ENCODE measurements around the gene C7orf25. TPM values are rescaled to one million over a fixed set of nuclear protein-coding genes. Genes with fewer than 3 reads are reported as not detected.
"Not testable (repeated sequence)": the region's sequence is repeated elsewhere in the genome, so short reads cannot be mapped to it uniquely, and the experiment has no call there.

Gene C7orf25
- total RNA-seq, 1 donor from 2014 or later, result 0.75 TPM

- no peak for DNase-seq (ENCODE audit: low spot score in 2 of 2)
- intact Hi-C loops (cut with DNase I), result no loop called here
- peaks cover 0 to 2% of the 10 kb centered on the region in 2 donors for H3K36me3 ChIP-seq
- peak overlapping the region in 1 of 2 donors; percentile 69 for H3K4me3 ChIP-seq
- H3K27me3 ChIP-seq, result no peaks in the 10 kb centered on the region
- peaks cover 0 to 12% of the 10 kb centered on the region in 2 donors for H3K4me1 ChIP-seq
- H3K27ac ChIP-seq, result peak overlapping the region in 1 of 2 donors; percentile 89
- H3K9me3 ChIP-seq, result no peaks in the 10 kb centered on the region
- TF ChIP-seq, protein P1, sequence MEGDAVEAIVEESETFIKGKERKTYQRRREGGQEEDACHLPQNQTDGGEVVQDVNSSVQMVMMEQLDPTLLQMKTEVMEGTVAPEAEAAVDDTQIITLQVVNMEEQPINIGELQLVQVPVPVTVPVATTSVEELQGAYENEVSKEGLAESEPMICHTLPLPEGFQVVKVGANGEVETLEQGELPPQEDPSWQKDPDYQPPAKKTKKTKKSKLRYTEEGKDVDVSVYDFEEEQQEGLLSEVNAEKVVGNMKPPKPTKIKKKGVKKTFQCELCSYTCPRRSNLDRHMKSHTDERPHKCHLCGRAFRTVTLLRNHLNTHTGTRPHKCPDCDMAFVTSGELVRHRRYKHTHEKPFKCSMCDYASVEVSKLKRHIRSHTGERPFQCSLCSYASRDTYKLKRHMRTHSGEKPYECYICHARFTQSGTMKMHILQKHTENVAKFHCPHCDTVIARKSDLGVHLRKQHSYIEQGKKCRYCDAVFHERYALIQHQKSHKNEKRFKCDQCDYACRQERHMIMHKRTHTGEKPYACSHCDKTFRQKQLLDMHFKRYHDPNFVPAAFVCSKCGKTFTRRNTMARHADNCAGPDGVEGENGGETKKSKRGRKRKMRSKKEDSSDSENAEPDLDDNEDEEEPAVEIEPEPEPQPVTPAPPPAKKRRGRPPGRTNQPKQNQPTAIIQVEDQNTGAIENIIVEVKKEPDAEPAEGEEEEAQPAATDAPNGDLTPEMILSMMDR (IDR thresholded peaks at IDR 0.05), result no peak
Measured at GRCh38 chr7:42886893-42887505, 24.9 kb downstream of the C7orf25 start.

DNA sequence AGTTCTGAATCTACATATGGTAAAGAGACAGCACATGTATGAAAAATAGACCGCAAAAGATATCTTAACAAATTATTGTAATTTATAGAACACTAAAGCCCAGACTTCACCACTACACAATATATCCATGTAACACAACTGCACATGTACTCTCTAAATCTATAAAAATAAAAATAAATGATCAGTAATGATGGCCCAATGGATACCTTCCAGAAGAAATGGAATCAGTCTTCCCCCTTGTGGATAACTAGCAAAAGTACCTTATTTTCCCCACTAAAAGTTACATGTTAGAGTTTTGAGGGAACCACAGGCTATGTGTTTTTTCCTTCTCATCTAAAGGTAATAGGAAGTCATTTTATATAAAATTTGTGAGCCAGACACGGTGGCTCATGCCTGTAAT is 25.7 kb downstream of the C7orf25 start:
- Histone ChIP-seq H3K27me3 (no peaks in the 10 kb centered on the region), H3K4me3 (no peak overlapping the region), H3K9me3 (no peaks in the 10 kb centered on the region), H3K27ac (no peak overlapping the region), H3K4me1 (peaks cover 0 to 12% of the 10 kb centered on the region in 2 donors), H3K36me3 (peaks cover 0 to 2% of the 10 kb centered on the region in 2 donors)
- intact Hi-C loops (cut with DNase I), result no loop called here
- TF ChIP-seq, protein P1 (IDR thresholded peaks at IDR 0.05), result peak in 2 of 3 experiments; percentile 11
- no peak for DNase-seq (ENCODE audit: low spot score in 2 of 2)

- intact Hi-C loops (cut with DNase I); H3K27me3 ChIP-seq; H3K4me3 ChIP-seq; H3K9me3 ChIP-seq; DNase-seq (ENCODE audit: low spot score in 2 of 2); H3K36me3 ChIP-seq; H3K27ac ChIP-seq: not testable (repeated sequence)
- H3K4me1 ChIP-seq, result peaks cover 0 to 12% of the 10 kb centered on the region in 2 donors
Measured at GRCh38 chr7:42885183-42885582, 26.7 kb downstream of the C7orf25 start.

- DNase-seq (ENCODE audit: low spot score in 2 of 2), result no peak
- Histone ChIP-seq H3K4me3 (no peak overlapping the region), H3K27me3 (no peaks in the 10 kb centered on the region), H3K36me3 (peaks cover 0 to 2% of the 10 kb centered on the region in 2 donors), H3K4me1 (peaks cover 0 to 9% of the 10 kb centered on the region in 2 donors), H3K9me3 (no peaks in the 10 kb centered on the region), H3K27ac (no peak overlapping the region)
- intact Hi-C loops (cut with DNase I), result no loop called here
- TF ChIP-seq, protein P1 (IDR thresholded peaks at IDR 0.05), result no peak
Measured at GRCh38 chr7:42883950-42884349, 27.9 kb downstream of the C7orf25 start.

DNA sequence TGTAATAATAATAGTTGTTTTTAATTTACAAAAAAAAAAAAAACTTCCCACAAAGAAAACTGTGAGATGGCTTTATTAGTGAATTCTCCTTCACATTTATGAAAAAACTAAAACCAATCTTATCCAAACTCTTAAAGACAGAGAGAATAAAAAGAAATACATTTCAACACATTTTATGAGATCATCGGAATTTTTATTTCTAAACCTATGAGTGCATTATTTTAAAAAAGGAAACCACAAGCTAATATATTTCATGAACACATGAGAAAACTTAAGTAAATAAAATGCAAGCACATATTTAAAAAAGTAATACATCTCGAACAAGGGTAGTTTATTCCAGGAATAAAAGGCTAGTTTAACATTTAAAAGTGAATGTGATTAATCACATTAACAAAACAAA is 31.5 kb downstream of the C7orf25 start:
- Histone ChIP-seq H3K27ac (no peak overlapping the region), H3K4me1 (no peaks in the 10 kb centered on the region), H3K4me3 (no peak overlapping the region), H3K9me3 (no peaks in the 10 kb centered on the region), H3K27me3 (no peaks in the 10 kb centered on the region), H3K36me3 (peaks cover 0 to 2% of the 10 kb centered on the region in 2 donors)
- TF ChIP-seq, protein P1 (IDR thresholded peaks at IDR 0.05), result no peak
- no peak for DNase-seq (ENCODE audit: low spot score in 2 of 2)
- intact Hi-C loops (cut with DNase I), result no loop called here

- peaks cover 0 to 2% of the 10 kb centered on the region in 2 donors for H3K36me3 ChIP-seq
- DNase-seq (ENCODE audit: low spot score in 2 of 2), result no peak
- H3K9me3 ChIP-seq, result no peaks in the 10 kb centered on the region
- no peak overlapping the region for H3K27ac ChIP-seq
- H3K27me3 ChIP-seq, result no peaks in the 10 kb centered on the region
- intact Hi-C loops (cut with DNase I), result no loop called here
- TF ChIP-seq, protein P1 (IDR thresholded peaks at IDR 0.05), result no peak
- H3K4me3 ChIP-seq, result no peak overlapping the region
- no peaks in the 10 kb centered on the region for H3K4me1 ChIP-seq
Measured at GRCh38 chr7:42878303-42878702, 33.6 kb downstream of the C7orf25 start.

Measured in ascending aorta (tissue), 2 donors.